IgD-negative memory B cell (primary cell): Measurements from ENCODE around the gene PRODH2. TPM values are rescaled to one million over a fixed set of nuclear protein-coding genes. Genes with fewer than 3 reads are reported as not detected.

ENCODE experiments used
- H3K27ac Mint-ChIP-seq, 3 donors: one replicate each; pipeline ENCODE4 v1.8.0; 2020 to 2022; ENCODE audit warnings: mild to moderate bottlenecking in 3 of 3, mixed read lengths in 3 of 3, moderate library complexity in 1 of 3
- H3K27me3 Mint-ChIP-seq: one replicate; pipeline ENCODE4 v1.8.0; 2021; ENCODE audit warnings: mixed read lengths
- H3K36me3 Mint-ChIP-seq: one replicate; pipeline ENCODE4 v1.8.0; 2020; ENCODE audit warnings: mild to moderate bottlenecking, mixed read lengths
- H3K4me1 Mint-ChIP-seq, 3 donors: one replicate each; pipeline ENCODE4 v1.8.0; 2020 to 2022; ENCODE audit warnings: mixed read lengths in 3 of 3, mild to moderate bottlenecking in 1 of 3
- H3K4me3 Mint-ChIP-seq, 4 donors: one replicate each; pipeline ENCODE4 v1.8.0; 2020 to 2022; ENCODE audit warnings: mild to moderate bottlenecking in 4 of 4, mixed read lengths in 4 of 4, moderate library complexity in 3 of 4
- H3K9me3 Mint-ChIP-seq, 3 donors: one replicate each; pipeline ENCODE4 v1.8.0; 2020 to 2021; ENCODE audit warnings: mixed read lengths in 3 of 3, mild to moderate bottlenecking in 1 of 3
- polyA plus RNA-seq: library from polyadenylated mRNA; unstranded; fragments of 300-500 nt; fragmentation: Illumina TruSeq; gene quantifications from one replicate; pipeline ENCODE4 v1.2.3, GENCODE V29; 2021

PRODH2 gene, protein sequence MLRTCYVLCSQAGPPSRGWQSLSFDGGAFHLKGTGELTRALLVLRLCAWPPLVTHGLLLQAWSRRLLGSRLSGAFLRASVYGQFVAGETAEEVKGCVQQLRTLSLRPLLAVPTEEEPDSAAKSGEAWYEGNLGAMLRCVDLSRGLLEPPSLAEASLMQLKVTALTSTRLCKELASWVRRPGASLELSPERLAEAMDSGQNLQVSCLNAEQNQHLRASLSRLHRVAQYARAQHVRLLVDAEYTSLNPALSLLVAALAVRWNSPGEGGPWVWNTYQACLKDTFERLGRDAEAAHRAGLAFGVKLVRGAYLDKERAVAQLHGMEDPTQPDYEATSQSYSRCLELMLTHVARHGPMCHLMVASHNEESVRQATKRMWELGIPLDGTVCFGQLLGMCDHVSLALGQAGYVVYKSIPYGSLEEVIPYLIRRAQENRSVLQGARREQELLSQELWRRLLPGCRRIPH
- not detected for polyA plus RNA-seq

- Mint-ChIP-seq H3K36me3 (peaks cover 1% of the 10 kb centered on the region), H3K27me3 (peaks cover 23% of the 10 kb centered on the region), H3K27ac (peak within 1 kb of the TSS in 1 of 3 donors; percentile 21)
Measured at GRCh38 chr19:35812220-35813042, at the start of gene PRODH2. Gene PRODH2 (minus strand): TSS chr19:35812845. CDS start chr19:35812805, 40 bp downstream.

GRCh38 chr19:35861640-35862160 is 49.1 kb upstream of the PRODH2 start:
- peaks cover 0 to 7% (median 4%) of the 10 kb centered on the region in 3 donors for H3K4me1 Mint-ChIP-seq
- peaks cover 61% of the 10 kb centered on the region for H3K27me3 Mint-ChIP-seq
- H3K4me3 Mint-ChIP-seq = no peak overlapping the region
- peaks cover 2% of the 10 kb centered on the region for H3K36me3 Mint-ChIP-seq
- peaks cover 0 to 2% (median 0%) of the 10 kb centered on the region in 3 donors for H3K9me3 Mint-ChIP-seq
- no peak overlapping the region for H3K27ac Mint-ChIP-seq

More at GRCh38 chr19:35812220-35813042, at the start of gene PRODH2:
- Mint-ChIP-seq H3K9me3 (peaks cover 0 to 2% (median 0%) of the 10 kb centered on the region in 3 donors), H3K4me3 (no peak within 1 kb of the TSS), H3K4me1 (peaks cover 0 to 1% (median 0%) of the 10 kb centered on the region in 3 donors)

DNA sequence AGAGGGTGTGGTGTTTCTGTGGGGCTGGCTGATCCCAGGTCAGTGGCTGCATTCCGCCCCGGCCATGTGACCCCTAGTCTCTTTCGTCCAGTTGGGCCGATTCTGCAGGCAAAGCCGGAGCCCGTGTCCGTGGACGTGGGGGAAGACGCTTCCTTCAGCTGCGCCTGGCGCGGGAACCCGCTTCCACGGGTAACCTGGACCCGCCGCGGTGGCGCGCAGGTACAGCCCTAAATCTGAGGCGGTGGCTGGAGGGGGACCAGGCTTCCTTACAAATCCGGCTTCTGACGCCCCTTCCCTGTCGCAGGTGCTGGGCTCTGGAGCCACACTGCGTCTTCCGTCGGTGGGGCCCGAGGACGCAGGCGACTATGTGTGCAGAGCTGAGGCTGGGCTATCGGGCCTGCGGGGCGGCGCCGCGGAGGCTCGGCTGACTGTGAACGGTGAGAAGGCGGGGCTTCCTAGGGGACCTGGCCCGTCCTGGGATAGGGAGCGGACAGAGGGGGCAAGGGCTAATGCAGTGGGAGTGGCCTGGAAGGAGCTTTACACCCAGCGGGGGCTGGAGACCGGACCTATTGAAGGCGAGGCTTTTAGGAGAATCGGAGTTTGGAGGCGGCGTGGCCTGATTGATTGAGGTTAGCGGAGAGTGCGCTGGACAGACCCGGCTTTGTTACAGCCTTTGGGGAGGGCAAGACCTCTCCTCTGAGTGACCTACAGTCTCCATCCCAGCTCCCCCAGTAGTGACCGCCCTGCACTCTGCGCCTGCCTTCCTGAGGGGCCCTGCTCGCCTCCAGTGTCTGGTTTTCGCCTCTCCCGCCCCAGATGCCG is 48.4 kb upstream of the PRODH2 start:
- Mint-ChIP-seq H3K36me3 (peaks cover 2% of the 10 kb centered on the region), H3K4me3 (no peak overlapping the region), H3K9me3 (peaks cover 0 to 2% (median 0%) of the 10 kb centered on the region in 3 donors), H3K27me3 (peaks cover 57% of the 10 kb centered on the region), H3K27ac (peak overlapping the region in 1 of 3 donors; percentile 83), H3K4me1 (peaks cover 0 to 7% (median 4%) of the 10 kb centered on the region in 3 donors)

DNA sequence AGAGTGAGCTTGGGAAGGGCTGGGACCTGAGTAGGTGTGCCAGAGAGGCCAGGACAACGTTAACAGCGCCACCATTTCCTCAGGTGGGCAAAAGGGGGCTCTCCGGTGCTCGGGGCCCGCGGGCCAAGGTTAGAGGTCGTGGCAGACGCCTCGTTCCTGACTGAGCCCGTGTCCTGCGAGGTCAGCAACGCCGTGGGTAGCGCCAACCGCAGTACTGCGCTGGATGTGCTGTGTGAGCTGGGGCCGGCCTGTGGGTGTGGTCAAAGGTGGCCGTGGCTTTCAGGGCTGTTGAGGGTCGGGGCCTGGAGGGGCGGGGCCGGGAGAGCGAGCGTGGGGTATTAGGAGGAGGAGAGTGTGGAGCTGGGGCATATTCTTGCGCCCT is 47.8 kb upstream of the PRODH2 start:
- Mint-ChIP-seq H3K4me1 (peaks cover 0 to 7% (median 4%) of the 10 kb centered on the region in 3 donors), H3K4me3 (peak overlapping the region in 1 of 4 donors; percentile 80), H3K27ac (no peak overlapping the region), H3K9me3 (peaks cover 0 to 1% (median 0%) of the 10 kb centered on the region in 3 donors), H3K36me3 (peaks cover 2% of the 10 kb centered on the region), H3K27me3 (peaks cover 56% of the 10 kb centered on the region)

DNA sequence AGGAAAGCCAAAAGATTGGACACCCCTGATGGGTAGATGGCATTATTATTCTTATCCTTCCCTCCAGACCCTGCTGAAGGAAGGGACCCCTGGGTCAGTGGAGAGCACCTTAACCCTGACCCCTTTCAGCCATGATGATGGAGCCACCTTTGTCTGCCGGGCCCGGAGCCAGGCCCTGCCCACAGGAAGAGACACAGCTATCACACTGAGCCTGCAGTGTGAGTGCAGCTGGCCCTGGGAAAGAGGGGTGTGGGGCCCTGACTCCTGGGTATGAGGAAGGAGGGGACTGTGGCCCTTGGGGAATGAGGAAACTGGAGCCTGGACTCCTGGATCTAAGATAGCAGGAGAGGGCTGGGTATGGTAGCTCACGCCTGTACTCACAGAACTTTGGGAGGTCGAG is 46.8 kb upstream of the PRODH2 start:
- H3K27ac Mint-ChIP-seq = no peak overlapping the region
- peaks cover 0 to 9% (median 4%) of the 10 kb centered on the region in 3 donors for H3K4me1 Mint-ChIP-seq
- no peaks in the 10 kb centered on the region for H3K9me3 Mint-ChIP-seq
- no peak overlapping the region for H3K4me3 Mint-ChIP-seq
- peaks cover 2% of the 10 kb centered on the region for H3K36me3 Mint-ChIP-seq
- H3K27me3 Mint-ChIP-seq = peaks cover 63% of the 10 kb centered on the region

DNA sequence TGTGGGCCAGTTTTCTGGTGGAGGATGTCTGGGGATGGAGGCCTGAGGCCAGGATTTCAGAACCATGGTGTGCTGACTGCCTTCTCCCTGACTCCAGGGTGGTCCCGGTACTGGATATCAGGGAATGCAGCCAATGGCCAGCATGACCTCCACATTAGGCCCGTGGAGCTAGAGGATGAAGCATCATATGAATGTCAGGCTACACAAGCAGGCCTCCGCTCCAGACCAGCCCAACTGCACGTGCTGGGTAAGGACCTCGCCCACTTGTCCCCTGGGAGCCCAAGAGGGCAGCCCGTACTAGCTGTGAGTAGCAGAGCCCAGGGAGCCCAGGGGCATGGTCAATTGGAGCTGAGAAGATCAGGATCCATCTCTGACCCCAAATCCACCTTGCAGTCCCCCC is 45.7 kb upstream of the PRODH2 start:
- peaks cover 2% of the 10 kb centered on the region for H3K36me3 Mint-ChIP-seq
- peaks cover 0 to 9% (median 4%) of the 10 kb centered on the region in 3 donors for H3K4me1 Mint-ChIP-seq
- peaks cover 65% of the 10 kb centered on the region for H3K27me3 Mint-ChIP-seq
- H3K27ac Mint-ChIP-seq = no peak overlapping the region
- peaks cover 0 to 2% (median 0%) of the 10 kb centered on the region in 3 donors for H3K9me3 Mint-ChIP-seq
- H3K4me3 Mint-ChIP-seq = peak overlapping the region in 1 of 4 donors; percentile 28

DNA sequence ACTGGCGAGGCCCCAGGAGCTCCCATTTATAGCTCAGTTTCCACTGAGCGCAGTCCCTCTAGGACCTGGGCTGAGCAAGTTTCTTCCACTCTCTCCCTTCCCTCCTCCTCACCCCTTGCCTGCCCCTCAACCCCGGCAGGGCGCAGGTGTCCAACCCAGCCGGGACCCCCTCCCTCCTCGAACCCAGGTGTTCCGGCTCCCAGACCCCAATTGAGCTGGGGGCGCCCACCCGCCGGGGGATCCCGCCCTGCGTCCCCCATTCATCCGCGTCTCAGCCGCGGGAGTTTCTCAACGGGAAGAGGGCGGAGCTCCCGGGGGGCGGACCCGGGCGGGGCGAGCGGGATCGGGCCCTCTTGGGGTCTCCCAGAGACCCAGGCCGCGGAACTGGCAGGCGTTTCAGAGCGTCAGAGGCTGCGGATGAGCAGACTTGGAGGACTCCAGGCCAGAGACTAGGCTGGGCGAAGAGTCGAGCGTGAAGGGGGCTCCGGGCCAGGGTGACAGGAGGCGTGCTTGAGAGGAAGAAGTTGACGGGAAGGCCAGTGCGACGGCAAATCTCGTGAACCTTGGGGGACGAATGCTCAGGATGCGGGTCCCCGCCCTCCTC is 44.0 kb upstream of the PRODH2 start, which contains the start of gene KIRREL2:
Gene KIRREL2, plus strand, starts transcription at position 366 of the 604 bp plus-strand sequence. Its CDS starts 209 bp downstream, at position 575.
- Mint-ChIP-seq H3K27ac (peak within 1 kb of the TSS in 1 of 3 donors; percentile 87), H3K36me3 (peaks cover 2% of the 10 kb centered on the region), H3K9me3 (peaks cover 0 to 3% (median 0%) of the 10 kb centered on the region in 3 donors), H3K4me3 (peak within 1 kb of the TSS; percentile 73 to 90 (median 80)), H3K27me3 (peaks cover 57% of the 10 kb centered on the region), H3K4me1 (peaks cover 3 to 9% (median 4%) of the 10 kb centered on the region in 3 donors)

DNA sequence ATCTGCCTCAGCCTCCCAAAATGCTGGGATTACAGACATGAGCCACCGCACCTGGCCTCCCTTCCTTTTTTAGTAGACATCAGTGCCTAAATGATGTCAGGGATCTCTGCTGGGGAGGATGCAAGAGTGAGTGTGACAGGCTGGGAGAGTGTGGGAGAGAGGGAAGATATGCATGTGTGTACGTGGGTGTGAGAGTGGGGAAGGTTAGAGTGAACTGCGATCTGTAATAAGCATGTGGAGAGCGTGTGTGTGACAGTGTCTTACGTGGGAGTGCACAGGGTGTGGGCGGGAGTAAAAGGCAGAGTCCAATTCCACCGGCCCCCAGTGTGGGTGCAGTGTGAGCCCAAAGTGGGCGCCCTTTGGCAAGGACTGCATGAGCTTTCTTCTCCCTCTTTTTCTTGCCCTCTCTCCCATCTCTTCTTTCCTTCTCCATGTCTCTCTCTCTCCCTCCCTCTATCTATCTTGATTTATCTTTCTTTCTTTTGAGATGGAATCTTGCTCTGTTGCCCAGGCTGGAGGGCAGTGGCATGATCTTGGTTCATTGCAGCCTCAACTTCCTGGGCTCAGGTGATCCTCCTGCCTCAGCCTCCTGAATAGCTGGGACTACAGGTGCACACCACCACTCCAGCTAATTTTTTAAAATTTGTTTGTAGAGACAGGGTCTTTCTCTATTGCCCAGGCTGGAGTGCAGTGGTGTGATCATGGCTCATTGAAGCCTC is 40.6 kb upstream of the PRODH2 start:
- H3K27me3 Mint-ChIP-seq = peaks cover 39% of the 10 kb centered on the region
- H3K36me3 Mint-ChIP-seq = no peaks in the 10 kb centered on the region
- no peak overlapping the region for H3K27ac Mint-ChIP-seq
- peaks cover 3 to 9% (median 4%) of the 10 kb centered on the region in 3 donors for H3K4me1 Mint-ChIP-seq
- H3K4me3 Mint-ChIP-seq = no peak overlapping the region
- peaks cover 0 to 3% (median 0%) of the 10 kb centered on the region in 3 donors for H3K9me3 Mint-ChIP-seq

GRCh38 chr19:35852029-35852780 is 39.6 kb upstream of the PRODH2 start, which contains the start of gene NPHS1:
Gene NPHS1 (minus strand): TSS chr19:35852504. CDS start chr19:35851837, 667 bp downstream.
- peaks cover 0 to 4% (median 3%) of the 10 kb centered on the region in 3 donors for H3K4me1 Mint-ChIP-seq
- H3K9me3 Mint-ChIP-seq = peaks cover 0 to 3% (median 0%) of the 10 kb centered on the region in 3 donors
- H3K36me3 Mint-ChIP-seq = no peaks in the 10 kb centered on the region
- no peak within 1 kb of the TSS for H3K4me3 Mint-ChIP-seq
- peak within 1 kb of the TSS in 1 of 3 donors; percentile 31 for H3K27ac Mint-ChIP-seq
- peaks cover 34% of the 10 kb centered on the region for H3K27me3 Mint-ChIP-seq

- no peaks in the 10 kb centered on the region for H3K36me3 Mint-ChIP-seq
- H3K4me3 Mint-ChIP-seq = no peak overlapping the region
- H3K27me3 Mint-ChIP-seq = peaks cover 36% of the 10 kb centered on the region
- H3K27ac Mint-ChIP-seq = peak overlapping the region in 1 of 3 donors; percentile 31
- H3K9me3 Mint-ChIP-seq = peaks cover 0 to 3% (median 0%) of the 10 kb centered on the region in 3 donors
- peaks cover 3 to 4% (median 4%) of the 10 kb centered on the region in 3 donors for H3K4me1 Mint-ChIP-seq
Measured at GRCh38 chr19:35851213-35852028, 38.8 kb upstream of the PRODH2 start.

- H3K4me3 Mint-ChIP-seq = no peak overlapping the region
- H3K4me1 Mint-ChIP-seq = peaks cover 6 to 8% (median 8%) of the 10 kb centered on the region in 3 donors
- H3K9me3 Mint-ChIP-seq = peaks cover 0 to 6% (median 0%) of the 10 kb centered on the region in 3 donors
- H3K27ac Mint-ChIP-seq = no peak overlapping the region
- H3K27me3 Mint-ChIP-seq = peaks cover 39% of the 10 kb centered on the region
- no peaks in the 10 kb centered on the region for H3K36me3 Mint-ChIP-seq
Measured at GRCh38 chr19:35848919-35849505, 36.4 kb upstream of the PRODH2 start.
